Measurements from ENCODE around the gene TP53RK. TPM values are rescaled to one million over a fixed set of nuclear protein-coding genes. Genes with fewer than 3 reads are reported as not detected.

Gene TP53RK
- total and polyA plus RNA-seq, 2 of the 13 experiments (the other 11 are each of a cell fraction or from before 2014, with no cell fraction given): 12.9 to 25.5 TPM

- TF ChIP-seq PAF1 (CRISPR knock-in tag; IDR thresholded peaks at IDR 0.05): no peak
- no peak for TF ChIP-seq RBAK (CRISPR knock-in tag; IDR thresholded peaks at IDR 0.05)
- no peak for TF ChIP-seq CBX2 (IDR thresholded peaks at IDR 0.05; ENCODE audit: low read depth, low read length)
- TF ChIP-seq CBX2 (CRISPR knock-in tag; IDR thresholded peaks at IDR 0.05; ENCODE audit: low read depth): no peak
- no peak for TF ChIP-seq YY1 (IDR thresholded peaks at IDR 0.05; ENCODE audit: insufficient read depth, insufficient replicate concordance, low read depth, low read length)
- TF ChIP-seq ZBTB44 (CRISPR knock-in tag; IDR thresholded peaks at IDR 0.05): no peak
- TF ChIP-seq ZNF501 (CRISPR knock-in tag; IDR thresholded peaks at IDR 0.05): no peak
- TF ChIP-seq FOXJ3 (CRISPR knock-in tag; IDR thresholded peaks at IDR 0.05; ENCODE audit: borderline replicate concordance): no peak
- TF ChIP-seq, protein P1, sequence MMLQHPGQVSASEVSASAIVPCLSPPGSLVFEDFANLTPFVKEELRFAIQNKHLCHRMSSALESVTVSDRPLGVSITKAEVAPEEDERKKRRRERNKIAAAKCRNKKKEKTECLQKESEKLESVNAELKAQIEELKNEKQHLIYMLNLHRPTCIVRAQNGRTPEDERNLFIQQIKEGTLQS (CRISPR knock-in tag; IDR thresholded peaks at IDR 0.05): no peak
- no peak for TF ChIP-seq TCF7 (IDR thresholded peaks at IDR 0.05; ENCODE audit: low read depth)
- TF ChIP-seq KLF13 (CRISPR knock-in tag; IDR thresholded peaks at IDR 0.05): no peak
- TF ChIP-seq ZBTB33 (CRISPR knock-in tag; IDR thresholded peaks at IDR 0.05): no peak
- TF ChIP-seq MED13 (CRISPR knock-in tag; IDR thresholded peaks at IDR 0.05): no peak
- TF ChIP-seq, protein P2, sequence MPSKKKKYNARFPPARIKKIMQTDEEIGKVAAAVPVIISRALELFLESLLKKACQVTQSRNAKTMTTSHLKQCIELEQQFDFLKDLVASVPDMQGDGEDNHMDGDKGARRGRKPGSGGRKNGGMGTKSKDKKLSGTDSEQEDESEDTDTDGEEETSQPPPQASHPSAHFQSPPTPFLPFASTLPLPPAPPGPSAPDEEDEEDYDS (CRISPR knock-in tag; IDR thresholded peaks at IDR 0.05): no peak
- TF ChIP-seq ZNF3 (CRISPR knock-in tag; IDR thresholded peaks at IDR 0.05): no peak
- TF ChIP-seq KLF16 (CRISPR knock-in tag; IDR thresholded peaks at IDR 0.05): no peak
- TF ChIP-seq ETV5 (CRISPR knock-in tag; IDR thresholded peaks at IDR 0.05; ENCODE audit: borderline replicate concordance): no peak
- TF ChIP-seq HCFC1 (IDR thresholded peaks at IDR 0.05; ENCODE audit: low read depth, low read length): no peak
- peak; percentile 82; the same call in 1 of the 2 replicates for TF ChIP-seq HDAC6 (IDR thresholded peaks at IDR 0.05; ENCODE audit: low read depth, low read length)
- no peak for TF ChIP-seq KDM3A (CRISPR knock-in tag; IDR thresholded peaks at IDR 0.05; ENCODE audit: low read depth)
- TF ChIP-seq ZEB1 (IDR thresholded peaks at IDR 0.05; ENCODE audit: insufficient replicate concordance, low read depth): no peak
- no peak for TF ChIP-seq IRX3 (CRISPR knock-in tag; IDR thresholded peaks at IDR 0.05; ENCODE audit: borderline replicate concordance, low read depth)
- no peak for TF ChIP-seq ZBTB10 (CRISPR knock-in tag; IDR thresholded peaks at IDR 0.05; ENCODE audit: borderline replicate concordance)
- no peak for TF ChIP-seq ZFY (CRISPR knock-in tag; IDR thresholded peaks at IDR 0.05)
- TF ChIP-seq ZNF766 (CRISPR knock-in tag; IDR thresholded peaks at IDR 0.05; ENCODE audit: borderline replicate concordance): no peak
- no peak for TF ChIP-seq KDM4B (CRISPR knock-in tag; IDR thresholded peaks at IDR 0.05)
- TF ChIP-seq SSRP1 (CRISPR knock-in tag; IDR thresholded peaks at IDR 0.05): no peak
Measured at GRCh38 chr20:46639587-46639986, 49.7 kb downstream of the TP53RK start (continued).

All from HepG2 (cell line).